ENCODE results near the gene UBE2N. TPM values are rescaled to one million over a fixed set of nuclear protein-coding genes. Genes with fewer than 3 reads are reported as not detected.
"Not testable (repeated sequence)": the region's sequence is repeated elsewhere in the genome, so short reads cannot be mapped to it uniquely, and the experiment has no call there.

Gene UBE2N
- total and polyA plus RNA-seq, 2 donors (not counting 3 experiments of a cell fraction or from before 2014, with no cell fraction given), result 59.2 to 125 TPM

DNA sequence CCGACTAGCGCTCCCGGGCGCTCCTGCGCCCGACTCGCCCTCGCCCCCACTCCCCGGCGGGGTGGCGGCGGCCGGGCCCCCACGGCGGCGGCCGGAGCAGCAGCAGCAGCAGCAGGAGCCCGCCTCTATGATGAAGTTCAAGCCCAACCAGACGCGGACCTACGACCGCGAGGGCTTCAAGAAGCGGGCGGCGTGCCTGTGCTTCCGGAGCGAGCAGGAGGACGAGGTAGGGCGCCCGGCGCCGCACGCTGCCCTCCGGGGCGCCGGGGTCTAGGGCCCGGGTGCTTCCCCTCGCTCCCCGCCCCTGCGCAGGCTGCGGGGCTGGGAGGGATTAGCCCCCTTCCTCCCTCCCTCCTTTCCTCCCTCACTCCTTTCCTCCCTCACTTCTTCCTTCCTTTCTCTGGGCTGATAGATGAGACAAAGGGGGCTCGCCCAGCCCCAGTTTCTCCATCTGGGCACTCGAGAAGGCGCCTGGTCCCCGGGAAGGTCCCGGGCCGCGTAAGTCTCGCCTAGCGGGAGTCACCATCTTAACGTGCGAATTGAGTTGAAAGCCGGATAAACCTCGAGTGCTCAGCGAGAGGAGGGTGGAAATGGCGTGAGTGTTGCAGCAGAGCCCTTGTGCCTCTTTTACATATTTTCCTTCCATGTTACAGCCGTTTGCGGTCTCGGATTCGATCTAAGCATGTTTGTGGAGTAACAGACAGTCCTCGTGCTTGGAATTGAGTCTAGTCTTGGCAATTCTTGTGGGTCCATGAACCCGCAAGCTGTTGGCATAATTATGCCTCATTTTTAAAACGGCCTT, 63.4 kb downstream of the UBE2N start:
- dilution Hi-C loops (cut with MboI; ENCODE audit: extremely low pct_ligation_motif_present, low sequenced_read_pairs) (loop anchor here (25.0 kb wide), 1 partner anchor 366 kb away; no protein-coding TSS in a partner anchor), intact Hi-C loops (cut with micrococcal nuclease) (loop anchor here (5.0 to 10.0 kb wide), 3 partner anchors 154 to 376 kb away; no protein-coding TSS in a partner anchor)
- peak overlapping the region; percentile 71 to 99 (median 95) for H3K4me3 ChIP-seq (replicated peaks in 1 of 3; ENCODE audit: insufficient read depth in 1 of 3, low read depth in 1 of 3, low read length in 3 of 3)
- POLR2A ChIA-PET; H3K27me3 ChIP-seq (ENCODE audit: control insufficient read depth in 2 of 2, insufficient read depth in 2 of 2, low read length in 2 of 2); FAIRE-seq; H4K20me1 ChIP-seq (replicated peaks; ENCODE audit: control insufficient read depth, extremely low read depth, insufficient read depth, low read length); H3K9me1 ChIP-seq (replicated peaks; ENCODE audit: control insufficient read depth, extremely low read depth, insufficient read depth, low read length); H3K9me3 ChIP-seq (replicated peaks; ENCODE audit: control insufficient read depth, insufficient read depth, low read length); H3K36me3 ChIP-seq (ENCODE audit: control insufficient read depth in 2 of 2, extremely low read depth in 1 of 2, insufficient read depth in 2 of 2, low read length in 2 of 2): not testable (repeated sequence)
- TF ChIP-seq POLR2A (IDR thresholded peaks at IDR 0.05; ENCODE audit: low read depth, low read length), result peak; percentile 60
- H3K79me2 ChIP-seq (ENCODE audit: control insufficient read depth, insufficient read depth, low read length), result peaks cover 53% of the 10 kb centered on the region
- H2AFZ ChIP-seq (ENCODE audit: low read depth, low read length), result peak overlapping the region; percentile 10
- peak overlapping the region; percentile 79 for H3K27ac ChIP-seq (ENCODE audit: insufficient read depth, low read depth, low read length)
- peak overlapping the region; percentile 96 for H3K9ac ChIP-seq (replicated peaks; ENCODE audit: extremely low read depth, insufficient read depth, low read length)
- CTCF ChIA-PET, result interaction anchor here (6.8 kb wide), 1 partner anchor 391 kb away, joined by 87 read pairs; no protein-coding TSS in a partner anchor
- H3K4me2 ChIP-seq (ENCODE audit: insufficient read depth, low read length), result peak overlapping the region; percentile 91
- H3K4me1 ChIP-seq (ENCODE audit: control insufficient read depth, extremely low read depth, insufficient read depth, low read length), result peaks cover 28% of the 10 kb centered on the region
- TSS peak; percentile 32 for BruUV-seq (replicated peaks)
- peak; percentile 52 for DNase-seq (ENCODE audit: low read depth, low spot score)

GRCh38 chr12:93377252-93378195, 64.2 kb downstream of the UBE2N start, which contains the start of gene NUDT4:
Gene NUDT4, plus strand, starts transcription at chr12:93377925. Its CDS starts 398 bp downstream, at chr12:93378323.
- peak within 1 kb of the TSS; percentile 71 to 99 (median 95) for H3K4me3 ChIP-seq (replicated peaks in 1 of 3; ENCODE audit: insufficient read depth in 1 of 3, low read depth in 1 of 3, low read length in 3 of 3)
- H3K9me3 ChIP-seq (replicated peaks; ENCODE audit: control insufficient read depth, insufficient read depth, low read length), result no peaks in the 10 kb centered on the region
- intact Hi-C loops (cut with micrococcal nuclease) (loop anchor here (1.0 to 10.0 kb wide), 6 partner anchors 153 to 448 kb away; partner anchors contain the start of gene EEA1), dilution Hi-C loops (cut with MboI; ENCODE audit: extremely low pct_ligation_motif_present, low sequenced_read_pairs) (loop anchor here (25.0 kb wide), 1 partner anchor 365 kb away; no protein-coding TSS in a partner anchor)
- peak within 1 kb of the TSS; percentile 99 for H2AFZ ChIP-seq (ENCODE audit: low read depth, low read length)
- POLR2A ChIA-PET, result no interaction called here
- peak within 1 kb of the TSS; percentile 79 for H3K27ac ChIP-seq (ENCODE audit: insufficient read depth, low read depth, low read length)
- peak within 1 kb of the TSS; percentile 96 for H3K9ac ChIP-seq (replicated peaks; ENCODE audit: extremely low read depth, insufficient read depth, low read length)
- no peaks in the 10 kb centered on the region for H3K27me3 ChIP-seq (ENCODE audit: control insufficient read depth in 2 of 2, insufficient read depth in 2 of 2, low read length in 2 of 2)
- peak within 1 kb of the TSS; percentile 91 for H3K4me2 ChIP-seq (ENCODE audit: insufficient read depth, low read length)
- H3K4me1 ChIP-seq (ENCODE audit: control insufficient read depth, extremely low read depth, insufficient read depth, low read length), result peaks cover 25% of the 10 kb centered on the region
- no peaks in the 10 kb centered on the region for H3K9me1 ChIP-seq (replicated peaks; ENCODE audit: control insufficient read depth, extremely low read depth, insufficient read depth, low read length)
- TF ChIP-seq, protein P1, sequence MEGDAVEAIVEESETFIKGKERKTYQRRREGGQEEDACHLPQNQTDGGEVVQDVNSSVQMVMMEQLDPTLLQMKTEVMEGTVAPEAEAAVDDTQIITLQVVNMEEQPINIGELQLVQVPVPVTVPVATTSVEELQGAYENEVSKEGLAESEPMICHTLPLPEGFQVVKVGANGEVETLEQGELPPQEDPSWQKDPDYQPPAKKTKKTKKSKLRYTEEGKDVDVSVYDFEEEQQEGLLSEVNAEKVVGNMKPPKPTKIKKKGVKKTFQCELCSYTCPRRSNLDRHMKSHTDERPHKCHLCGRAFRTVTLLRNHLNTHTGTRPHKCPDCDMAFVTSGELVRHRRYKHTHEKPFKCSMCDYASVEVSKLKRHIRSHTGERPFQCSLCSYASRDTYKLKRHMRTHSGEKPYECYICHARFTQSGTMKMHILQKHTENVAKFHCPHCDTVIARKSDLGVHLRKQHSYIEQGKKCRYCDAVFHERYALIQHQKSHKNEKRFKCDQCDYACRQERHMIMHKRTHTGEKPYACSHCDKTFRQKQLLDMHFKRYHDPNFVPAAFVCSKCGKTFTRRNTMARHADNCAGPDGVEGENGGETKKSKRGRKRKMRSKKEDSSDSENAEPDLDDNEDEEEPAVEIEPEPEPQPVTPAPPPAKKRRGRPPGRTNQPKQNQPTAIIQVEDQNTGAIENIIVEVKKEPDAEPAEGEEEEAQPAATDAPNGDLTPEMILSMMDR (IDR thresholded peaks at IDR 0.05; ENCODE audit: extremely low read depth in 1 of 2, insufficient read depth in 1 of 2, low read depth in 1 of 2, low read length in 2 of 2), result no peak
- no peak for TF ChIP-seq GATA2 (IDR thresholded peaks at IDR 0.05; ENCODE audit: insufficient read depth, insufficient read length, low read depth, low read length)
- TF ChIP-seq, protein P2, sequence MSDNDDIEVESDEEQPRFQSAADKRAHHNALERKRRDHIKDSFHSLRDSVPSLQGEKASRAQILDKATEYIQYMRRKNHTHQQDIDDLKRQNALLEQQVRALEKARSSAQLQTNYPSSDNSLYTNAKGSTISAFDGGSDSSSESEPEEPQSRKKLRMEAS (IDR thresholded peaks at IDR 0.05; ENCODE audit: insufficient read depth, insufficient read length), result peak; percentile 41
- peak; percentile 92 for TF ChIP-seq POLR2AphosphoS5 (IDR thresholded peaks at IDR 0.05; ENCODE audit: insufficient read depth, low read depth, low read length)
- TF ChIP-seq FOS (IDR thresholded peaks at IDR 0.05; ENCODE audit: borderline replicate concordance, insufficient read depth, low read length), result no peak
- TF ChIP-seq MYC (IDR thresholded peaks at IDR 0.05; ENCODE audit: low read depth, low read length), result no peak
- TF ChIP-seq JUN (IDR thresholded peaks at IDR 0.05; ENCODE audit: borderline replicate concordance, insufficient read depth, insufficient read length, low read depth), result no peak
- no peak for TF ChIP-seq EZH2 (IDR thresholded peaks at IDR 0.05; ENCODE audit: borderline replicate concordance, low read depth, low read length, severe bottlenecking)
- TF ChIP-seq POLR2A (IDR thresholded peaks at IDR 0.05; ENCODE audit: low read depth, low read length), result peak; percentile 87
- peaks cover 44% of the 10 kb centered on the region for H3K79me2 ChIP-seq (ENCODE audit: control insufficient read depth, insufficient read depth, low read length)
- FAIRE-seq, result peak; percentile 90
- H3K36me3 ChIP-seq (ENCODE audit: control insufficient read depth in 2 of 2, extremely low read depth in 1 of 2, insufficient read depth in 2 of 2, low read length in 2 of 2), result peaks cover 0 to 2% of the 10 kb centered on the region in 2 experiments
- BruUV-seq (replicated peaks), result TSS peak; percentile 40
- peak; percentile 94 for DNase-seq (ENCODE audit: low read depth, low spot score)
- no peaks in the 10 kb centered on the region for H4K20me1 ChIP-seq (replicated peaks; ENCODE audit: control insufficient read depth, extremely low read depth, insufficient read depth, low read length)
- CTCF ChIA-PET, result interaction anchor here (0.5 to 2.6 kb wide), 3 partner anchors 286 to 417 kb away, joined by 3 to 12 read pairs (median 4); no protein-coding TSS in a partner anchor

Data from endothelial cell of umbilical vein (primary cell).